ENCODE measurements around the gene DPP8. TPM values are rescaled to one million over a fixed set of nuclear protein-coding genes. Genes with fewer than 3 reads are reported as not detected.

Gene DPP8
- polyA plus RNA-seq, 1 of the 3 experiments (the other 2 are of a cell fraction): 14.1 TPM

GRCh38 chr15:65529762-65530317 lies 12.4 kb upstream of the DPP8 start:
- H3K79me2 ChIP-seq (ENCODE audit: insufficient read depth): peaks cover 46% of the 10 kb centered on the region
- CTCF ChIA-PET: interaction anchor here (2.3 kb wide), 1 partner anchor 16 kb away, joined by 6 read pairs; no protein-coding TSS in a partner anchor

DNA sequence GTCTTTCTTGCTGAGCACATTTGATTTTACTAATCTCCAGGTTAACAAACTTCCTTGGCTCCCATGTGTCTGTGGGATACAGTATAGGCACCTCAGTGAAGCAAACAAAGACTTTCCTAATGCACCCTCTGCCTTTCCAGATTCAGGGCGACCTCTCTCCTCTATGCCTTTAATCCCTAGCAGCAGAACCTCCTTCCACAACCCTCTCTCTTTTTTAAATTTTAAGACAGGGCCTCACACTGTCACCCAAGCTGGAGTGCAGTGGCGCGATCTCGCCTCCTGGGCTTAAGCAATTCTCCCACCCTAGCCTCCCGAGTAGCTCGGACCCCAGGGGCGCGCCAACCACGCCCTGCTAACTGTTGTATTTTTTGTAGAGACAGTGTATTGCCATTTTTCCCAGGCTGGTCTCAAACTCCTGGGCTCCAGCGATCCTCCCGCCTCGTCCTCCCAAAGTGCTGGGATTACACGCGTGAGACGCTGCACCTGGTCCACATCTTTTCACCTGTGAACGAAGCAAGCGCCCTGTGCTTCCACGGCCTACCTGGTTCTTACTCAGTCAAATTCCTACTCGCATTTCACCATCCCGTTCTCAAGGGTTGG lies 11.1 kb upstream of the DPP8 start:
- H3K27me3 ChIP-seq (ENCODE audit: insufficient read depth): no peaks in the 10 kb centered on the region
- DNase-seq: no peak
- TF ChIP-seq RAD21 (IDR thresholded peaks at IDR 0.05; ENCODE audit: low read length): no peak
- no peak for TF ChIP-seq EZH2phosphoT487 (IDR thresholded peaks at IDR 0.05; ENCODE audit: borderline replicate concordance, low read depth)
- no peak for TF ChIP-seq EP300 (IDR thresholded peaks at IDR 0.05; ENCODE audit: borderline replicate concordance in 1 of 2, low read depth in 1 of 2, low read length in 1 of 2)
- no peak for TF ChIP-seq SMC3 (IDR thresholded peaks at IDR 0.05; ENCODE audit: low read depth, low read length)
- TF ChIP-seq, protein P1, sequence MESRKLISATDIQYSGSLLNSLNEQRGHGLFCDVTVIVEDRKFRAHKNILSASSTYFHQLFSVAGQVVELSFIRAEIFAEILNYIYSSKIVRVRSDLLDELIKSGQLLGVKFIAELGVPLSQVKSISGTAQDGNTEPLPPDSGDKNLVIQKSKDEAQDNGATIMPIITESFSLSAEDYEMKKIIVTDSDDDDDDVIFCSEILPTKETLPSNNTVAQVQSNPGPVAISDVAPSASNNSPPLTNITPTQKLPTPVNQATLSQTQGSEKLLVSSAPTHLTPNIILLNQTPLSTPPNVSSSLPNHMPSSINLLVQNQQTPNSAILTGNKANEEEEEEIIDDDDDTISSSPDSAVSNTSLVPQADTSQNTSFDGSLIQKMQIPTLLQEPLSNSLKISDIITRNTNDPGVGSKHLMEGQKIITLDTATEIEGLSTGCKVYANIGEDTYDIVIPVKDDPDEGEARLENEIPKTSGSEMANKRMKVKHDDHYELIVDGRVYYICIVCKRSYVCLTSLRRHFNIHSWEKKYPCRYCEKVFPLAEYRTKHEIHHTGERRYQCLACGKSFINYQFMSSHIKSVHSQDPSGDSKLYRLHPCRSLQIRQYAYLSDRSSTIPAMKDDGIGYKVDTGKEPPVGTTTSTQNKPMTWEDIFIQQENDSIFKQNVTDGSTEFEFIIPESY (IDR thresholded peaks at IDR 0.05; ENCODE audit: borderline replicate concordance, low read depth): no peak
- TF ChIP-seq RXRA (IDR thresholded peaks at IDR 0.05; ENCODE audit: borderline replicate concordance, low read depth): no peak
- no peak for TF ChIP-seq NFIC (IDR thresholded peaks at IDR 0.05; ENCODE audit: borderline replicate concordance)
- TF ChIP-seq RFX5 (IDR thresholded peaks at IDR 0.05; ENCODE audit: low read length): no peak
- TF ChIP-seq FOXJ3 (CRISPR knock-in tag; IDR thresholded peaks at IDR 0.05): no peak
- TF ChIP-seq CHD2 (IDR thresholded peaks at IDR 0.05; ENCODE audit: low read length, partially characterized antibody): no peak
- TF ChIP-seq MAX (IDR thresholded peaks at IDR 0.05; ENCODE audit: low read depth): no peak
- H3K4me3 ChIP-seq (ENCODE audit: low read depth in 2 of 2, low read length in 1 of 2): no peak overlapping the region
- CTCF ChIA-PET: no interaction called here
- H3K79me2 ChIP-seq (ENCODE audit: insufficient read depth): peaks cover 33% of the 10 kb centered on the region
- H3K9me3 ChIP-seq: no peaks in the 10 kb centered on the region
- peaks cover 3 to 30% of the 10 kb centered on the region in 2 experiments; a peak in 2 of 4 replicates for H3K4me1 ChIP-seq (ENCODE audit: control insufficient read depth in 1 of 2, insufficient read depth in 2 of 2, low read depth in 1 of 2, low read length in 1 of 2)
- no peak overlapping the region for H3K9ac ChIP-seq
- no peaks in the 10 kb centered on the region for H3K36me3 ChIP-seq (replicated peaks in 1 of 2; ENCODE audit: control insufficient read depth in 1 of 2, insufficient read depth in 2 of 2, low read length in 1 of 2)
- no peak overlapping the region for H3K27ac ChIP-seq (ENCODE audit: low read depth in 2 of 2, low read length in 1 of 2)
- POLR2A ChIA-PET: no interaction called here
- H3K9me2 ChIP-seq: no peaks in the 10 kb centered on the region
- H3F3A ChIP-seq (replicated peaks; ENCODE audit: insufficient read depth): peaks cover 10% of the 10 kb centered on the region
- no peak overlapping the region for H2AFZ ChIP-seq (ENCODE audit: low read depth)
- 94% methylated on average over 20 of the region's 20 CpGs for WGBS (ENCODE audit: low lambda C conversion rate)
- peaks cover 20% of the 10 kb centered on the region for H4K20me1 ChIP-seq (ENCODE audit: insufficient read depth)
- no peak overlapping the region for H3K4me2 ChIP-seq

More at GRCh38 chr15:65529762-65530317, 12.4 kb upstream of the DPP8 start:
- peak overlapping the region; percentile 89; the same call in 1 of the 2 replicates for H3K4me2 ChIP-seq
- no peaks in the 10 kb centered on the region for H3K27me3 ChIP-seq (ENCODE audit: insufficient read depth)
- no peaks in the 10 kb centered on the region for H3K9me3 ChIP-seq
- H4K20me1 ChIP-seq (ENCODE audit: insufficient read depth): peaks cover 33% of the 10 kb centered on the region
- H3K36me3 ChIP-seq (replicated peaks in 1 of 2; ENCODE audit: control insufficient read depth in 1 of 2, insufficient read depth in 2 of 2, low read length in 1 of 2): no peaks in the 10 kb centered on the region
- DNase-seq: no peak
- H3F3A ChIP-seq (replicated peaks; ENCODE audit: insufficient read depth): peaks cover 13% of the 10 kb centered on the region
- TF ChIP-seq IRF3 (IDR thresholded peaks at IDR 0.05; ENCODE audit: low read depth, low read length) (no peak), MEF2A (IDR thresholded peaks at IDR 0.05; ENCODE audit: borderline replicate concordance, low read depth) (no peak), CHD2 (IDR thresholded peaks at IDR 0.05; ENCODE audit: low read length, partially characterized antibody) (peak; percentile 8)
- H3K4me1 ChIP-seq (ENCODE audit: control insufficient read depth in 1 of 2, insufficient read depth in 2 of 2, low read depth in 1 of 2, low read length in 1 of 2): peaks cover 3 to 38% of the 10 kb centered on the region in 2 experiments; a peak in 2 of 4 replicates
- H3K9ac ChIP-seq: peak overlapping the region; percentile 87
- POLR2A ChIA-PET: interaction anchor here (1.2 to 2.0 kb wide), 6 partner anchors 11 to 225 kb away, joined by 3 to 15 read pairs (median 5); partner anchors contain the start of genes INTS14 and RNU5B-1
- H3K27ac ChIP-seq (ENCODE audit: low read depth in 2 of 2, low read length in 1 of 2): peak overlapping the region; percentile 61 to 70; a peak in 3 of 4 replicates
- 65% methylated on average over 13 of the region's 13 CpGs for WGBS (ENCODE audit: low lambda C conversion rate)
- peak overlapping the region; percentile 77 to 82 for H3K4me3 ChIP-seq (ENCODE audit: low read depth in 2 of 2, low read length in 1 of 2)
- peak overlapping the region; percentile 93 for H2AFZ ChIP-seq (ENCODE audit: low read depth)
- H3K9me2 ChIP-seq: no peaks in the 10 kb centered on the region
